SJSA1 (cell line): ENCODE results near the gene MEP1B. TPM values are rescaled to one million over a fixed set of nuclear protein-coding genes. Genes with fewer than 3 reads are reported as not detected.

Experiments
- DNase-seq, 2 experiments: peaks; one replicate each; pipeline ENCODE4 v3.0.0-alpha.2; 2015 to 2020; ENCODE audit warnings: low spot score in 2 of 2, low read depth in 1 of 2
- H3K27ac ChIP-seq: fragments of 250-450 bp; sonication (Bioruptor Pico); 2 replicates; pipeline ENCODE4 v1.5.1; 2020; ENCODE audit warnings: mild to moderate bottlenecking, moderate library complexity
- H3K27me3 ChIP-seq: fragments of 250-450 bp; sonication (Bioruptor Pico); replicated peaks from 2 replicates; pipeline ENCODE4 v1.5.1; 2020; ENCODE audit warnings: mild to moderate bottlenecking, moderate library complexity
- H3K36me3 ChIP-seq: fragments of 250-450 bp; sonication (Bioruptor Pico); 2 replicates; pipeline ENCODE4 v1.5.1; 2020; ENCODE audit warnings: mild to moderate bottlenecking
- H3K4me1 ChIP-seq: fragments of 250-450 bp; sonication (Bioruptor Pico); replicated peaks from 2 replicates; pipeline ENCODE4 v1.6.1; 2021; ENCODE audit warnings: mild to moderate bottlenecking
- H3K4me3 ChIP-seq: fragments of 250-450 bp; sonication (Bioruptor Pico); 2 replicates; pipeline ENCODE4 v1.5.1; 2020; ENCODE audit warnings: mild to moderate bottlenecking
- H3K9me3 ChIP-seq: fragments of 250-450 bp; sonication (Bioruptor Pico); replicated peaks from 2 replicates; pipeline ENCODE4 v1.5.1; 2020; ENCODE audit warnings: mild to moderate bottlenecking
- total RNA-seq: library from RNA; depleted of rRNA; stranded (reverse); fragments of >200 nt; shearing (Covaris generic); gene quantifications from 2 replicates; pipeline ENCODE4 v1.2.3, GENCODE V29; 2014

Gene MEP1B
- total RNA-seq, 1 experiment from 2014 or later: not detected

GRCh38 chr18:32238635-32239268 is 48.9 kb downstream of the MEP1B start:
- Histone ChIP-seq H3K9me3 (no peaks in the 10 kb centered on the region), H3K4me1 (no peaks in the 10 kb centered on the region), H3K27me3 (0 out of 2 replicates have a peak, but pooled peaks cover 2% of the 10 kb centered on the region), H3K27ac (no peak overlapping the region), H3K36me3 (no peaks in the 10 kb centered on the region), H3K4me3 (no peak overlapping the region)
- no peak for DNase-seq

- 0 out of 2 replicates have a peak, but pooled peaks cover 2% of the 10 kb centered on the region for H3K27me3 ChIP-seq
- no peaks in the 10 kb centered on the region for H3K4me1 ChIP-seq
- H3K27ac ChIP-seq: no peak overlapping the region
- no peak overlapping the region for H3K4me3 ChIP-seq
- H3K36me3 ChIP-seq: no peaks in the 10 kb centered on the region
- DNase-seq: no peak
- no peaks in the 10 kb centered on the region for H3K9me3 ChIP-seq
Measured at GRCh38 chr18:32242395-32242794, 52.6 kb downstream of the MEP1B start.

- no peak for DNase-seq
- peaks cover 7% of the 10 kb centered on the region; the same call in 1 of the 2 replicates for H3K27me3 ChIP-seq
Measured at GRCh38 chr18:32243358-32243757, 53.5 kb downstream of the MEP1B start.

GRCh38 chr18:32244881-32245280 is 55.0 kb downstream of the MEP1B start:
- peaks cover 10% of the 10 kb centered on the region for H3K27me3 ChIP-seq
- H3K4me1 ChIP-seq: no peaks in the 10 kb centered on the region
- H3K36me3 ChIP-seq: no peaks in the 10 kb centered on the region
- no peaks in the 10 kb centered on the region for H3K9me3 ChIP-seq
- DNase-seq: no peak
- no peak overlapping the region for H3K27ac ChIP-seq
- H3K4me3 ChIP-seq: no peak overlapping the region

More at GRCh38 chr18:32243358-32243757, 53.5 kb downstream of the MEP1B start:
- no peaks in the 10 kb centered on the region for H3K4me1 ChIP-seq
- no peak overlapping the region for H3K27ac ChIP-seq
- no peak overlapping the region for H3K4me3 ChIP-seq
- H3K9me3 ChIP-seq: no peaks in the 10 kb centered on the region
- H3K36me3 ChIP-seq: no peaks in the 10 kb centered on the region

- H3K27me3 ChIP-seq: peaks cover 21% of the 10 kb centered on the region
- no peaks in the 10 kb centered on the region for H3K4me1 ChIP-seq
- H3K9me3 ChIP-seq: no peaks in the 10 kb centered on the region
- H3K4me3 ChIP-seq: no peak overlapping the region
- no peak overlapping the region for H3K27ac ChIP-seq
- no peaks in the 10 kb centered on the region for H3K36me3 ChIP-seq
- no peak for DNase-seq
Measured at GRCh38 chr18:32249147-32249929, 59.5 kb downstream of the MEP1B start.

- no peak for DNase-seq
- H3K27me3 ChIP-seq: peaks cover 21% of the 10 kb centered on the region
- no peaks in the 10 kb centered on the region for H3K36me3 ChIP-seq
- no peaks in the 10 kb centered on the region for H3K4me1 ChIP-seq
- H3K27ac ChIP-seq: no peak overlapping the region
- H3K4me3 ChIP-seq: no peak overlapping the region
- H3K9me3 ChIP-seq: no peaks in the 10 kb centered on the region
Measured at GRCh38 chr18:32251466-32251865, 61.6 kb downstream of the MEP1B start.

GRCh38 chr18:32252141-32252860 is 62.5 kb downstream of the MEP1B start:
- Histone ChIP-seq H3K9me3 (no peaks in the 10 kb centered on the region), H3K36me3 (no peaks in the 10 kb centered on the region), H3K27ac (no peak overlapping the region), H3K4me3 (no peak overlapping the region), H3K27me3 (peaks cover 21% of the 10 kb centered on the region), H3K4me1 (no peaks in the 10 kb centered on the region)
- DNase-seq: no peak

- Histone ChIP-seq H3K36me3 (no peaks in the 10 kb centered on the region), H3K27ac (no peak overlapping the region), H3K27me3 (0 out of 2 replicates have a peak, but pooled peaks cover 7% of the 10 kb centered on the region), H3K4me1 (no peaks in the 10 kb centered on the region), H3K4me3 (no peak overlapping the region), H3K9me3 (no peaks in the 10 kb centered on the region)
- no peak for DNase-seq
Measured at GRCh38 chr18:32255570-32255969, 65.7 kb downstream of the MEP1B start.

- DNase-seq: no peak
- H3K4me3 ChIP-seq: no peak overlapping the region
Measured at GRCh38 chr18:32257084-32257785, 67.4 kb downstream of the MEP1B start.

GRCh38 chr18:32258148-32258547 is 68.3 kb downstream of the MEP1B start:
- H3K4me1 ChIP-seq: no peaks in the 10 kb centered on the region
- no peaks in the 10 kb centered on the region for H3K27me3 ChIP-seq
- no peak for DNase-seq
- no peaks in the 10 kb centered on the region for H3K9me3 ChIP-seq
- H3K36me3 ChIP-seq: no peaks in the 10 kb centered on the region
- H3K4me3 ChIP-seq: no peak overlapping the region
- no peak overlapping the region for H3K27ac ChIP-seq

More at GRCh38 chr18:32257084-32257785, 67.4 kb downstream of the MEP1B start:
- no peaks in the 10 kb centered on the region for H3K36me3 ChIP-seq
- no peak overlapping the region for H3K27ac ChIP-seq
- no peaks in the 10 kb centered on the region for H3K27me3 ChIP-seq
- H3K4me1 ChIP-seq: no peaks in the 10 kb centered on the region
- H3K9me3 ChIP-seq: no peaks in the 10 kb centered on the region

- no peak for DNase-seq
- Histone ChIP-seq H3K4me3 (no peak overlapping the region), H3K9me3 (no peaks in the 10 kb centered on the region), H3K27ac (no peak overlapping the region), H3K27me3 (no peaks in the 10 kb centered on the region), H3K4me1 (no peaks in the 10 kb centered on the region), H3K36me3 (no peaks in the 10 kb centered on the region)
Measured at GRCh38 chr18:32258558-32259204, 68.8 kb downstream of the MEP1B start.

- Histone ChIP-seq H3K27ac (no peak overlapping the region), H3K4me3 (no peak overlapping the region), H3K4me1 (no peaks in the 10 kb centered on the region), H3K36me3 (no peaks in the 10 kb centered on the region), H3K9me3 (no peaks in the 10 kb centered on the region), H3K27me3 (no peaks in the 10 kb centered on the region)
- no peak for DNase-seq
Measured at GRCh38 chr18:32259553-32259952, 69.7 kb downstream of the MEP1B start.

GRCh38 chr18:32261003-32261402 is 71.2 kb downstream of the MEP1B start:
- no peaks in the 10 kb centered on the region for H3K36me3 ChIP-seq
- no peak overlapping the region for H3K4me3 ChIP-seq
- H3K9me3 ChIP-seq: no peaks in the 10 kb centered on the region
- DNase-seq: no peak
- no peaks in the 10 kb centered on the region for H3K27me3 ChIP-seq
- no peaks in the 10 kb centered on the region for H3K4me1 ChIP-seq
- H3K27ac ChIP-seq: no peak overlapping the region
